Adipocyte (in vitro differentiated cells): ENCODE measurements around the gene DIAPH2.
A peak's percentile ranks its signal among the peaks of the same experiment; 100 is the strongest.

Source experiments
- DNase-seq: peaks from one replicate; pipeline ENCODE4 v3.0.0-alpha.2; 2015; ENCODE audit warnings: low read depth
- H3K27me3 ChIP-seq: replicated peaks from 2 replicates; pipeline ENCODE4 v1.7.0; 2013; ENCODE audit warnings: mild to moderate bottlenecking, low read length, moderate library complexity; ENCODE audit not compliant: control insufficient read depth, insufficient read depth
- H3K36me3 ChIP-seq: 2 replicates; pipeline ENCODE4 v1.7.0; 2013; ENCODE audit warnings: low read length, mild to moderate bottlenecking, moderate library complexity; ENCODE audit not compliant: control insufficient read depth, insufficient read depth, severe bottlenecking
- H3K4me1 ChIP-seq: 2 replicates; pipeline ENCODE4 v1.7.0; 2013; ENCODE audit warnings: mild to moderate bottlenecking, low read length, moderate library complexity; ENCODE audit not compliant: control insufficient read depth, insufficient read depth
- H3K4me3 ChIP-seq: 2 replicates; pipeline ENCODE4 v1.7.0; 2013; ENCODE audit warnings: mild to moderate bottlenecking, low read length, moderate library complexity
- H3K9ac ChIP-seq: 2 replicates; pipeline ENCODE4 v1.7.0; 2013; ENCODE audit warnings: mild to moderate bottlenecking, low read length, moderate library complexity
- H3K9me3 ChIP-seq: 2 replicates; pipeline ENCODE4 v1.7.0; 2013; ENCODE audit warnings: mild to moderate bottlenecking, low read length, moderate library complexity; ENCODE audit not compliant: control insufficient read depth

Gene DIAPH2

DNA sequence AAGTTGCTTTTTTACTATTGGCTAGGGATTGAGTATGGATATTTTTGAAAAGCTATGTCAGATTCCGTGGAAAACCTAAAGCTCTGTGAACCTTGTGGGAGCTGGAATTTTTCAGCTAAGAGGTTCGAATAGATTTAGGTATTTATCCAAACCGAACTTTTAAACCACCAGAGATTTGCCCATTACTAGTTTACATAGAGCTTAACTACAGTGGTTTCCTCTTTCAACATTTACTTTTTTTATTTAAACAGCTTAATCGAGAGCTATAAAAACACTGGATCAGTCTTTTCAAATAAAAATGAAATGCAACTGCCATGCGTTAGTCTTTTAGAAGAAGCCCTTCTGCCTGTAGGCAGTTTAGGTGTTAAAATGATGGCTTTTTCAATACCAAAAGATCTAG lies 576.0 kb downstream of the DIAPH2 start:
- H3K9me3 ChIP-seq: no peaks in the 10 kb centered on the region
- no peak for DNase-seq
- no peaks in the 10 kb centered on the region for H3K27me3 ChIP-seq
- no peaks in the 10 kb centered on the region for H3K36me3 ChIP-seq
- H3K4me1 ChIP-seq: no peaks in the 10 kb centered on the region
- no peak overlapping the region for H3K4me3 ChIP-seq
- H3K9ac ChIP-seq: no peak overlapping the region

DNA sequence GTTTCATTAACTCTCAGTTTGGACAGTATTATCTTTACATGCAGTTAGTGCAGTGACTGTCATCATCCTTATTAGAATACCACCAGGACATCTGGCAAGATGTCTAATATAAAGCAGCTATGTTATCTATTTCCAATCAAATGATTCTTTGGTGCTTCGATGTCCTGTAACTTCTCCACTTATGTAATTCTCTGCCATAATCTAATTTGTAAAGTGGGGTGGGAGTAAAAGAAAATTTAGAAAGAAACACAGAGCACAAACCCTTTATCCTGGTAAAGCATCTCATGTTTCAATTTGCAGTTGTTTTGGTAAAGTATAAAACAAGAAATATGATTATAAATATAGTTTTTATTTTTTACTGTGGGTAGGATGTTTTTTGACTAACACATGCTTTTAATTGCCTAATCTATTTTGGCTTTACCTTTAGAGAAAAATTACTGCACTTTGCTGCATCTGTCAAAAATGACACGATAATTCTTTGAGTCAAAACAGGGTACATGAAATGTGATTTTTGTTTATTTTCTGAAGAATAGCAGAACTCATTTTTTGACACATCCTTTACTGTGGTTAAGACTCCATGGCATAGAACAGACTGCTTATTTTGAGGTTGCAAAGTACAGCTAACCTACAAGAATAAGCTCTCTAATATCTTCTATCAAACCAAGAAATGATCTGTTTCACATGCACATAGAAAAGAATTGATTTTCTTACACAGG lies 581.9 kb downstream of the DIAPH2 start:
- Histone ChIP-seq H3K9ac (no peak overlapping the region), H3K27me3 (no peaks in the 10 kb centered on the region), H3K9me3 (no peaks in the 10 kb centered on the region), H3K36me3 (no peaks in the 10 kb centered on the region), H3K4me1 (peaks cover 15% of the 10 kb centered on the region), H3K4me3 (no peak overlapping the region)
- DNase-seq: peak; percentile 27

DNA sequence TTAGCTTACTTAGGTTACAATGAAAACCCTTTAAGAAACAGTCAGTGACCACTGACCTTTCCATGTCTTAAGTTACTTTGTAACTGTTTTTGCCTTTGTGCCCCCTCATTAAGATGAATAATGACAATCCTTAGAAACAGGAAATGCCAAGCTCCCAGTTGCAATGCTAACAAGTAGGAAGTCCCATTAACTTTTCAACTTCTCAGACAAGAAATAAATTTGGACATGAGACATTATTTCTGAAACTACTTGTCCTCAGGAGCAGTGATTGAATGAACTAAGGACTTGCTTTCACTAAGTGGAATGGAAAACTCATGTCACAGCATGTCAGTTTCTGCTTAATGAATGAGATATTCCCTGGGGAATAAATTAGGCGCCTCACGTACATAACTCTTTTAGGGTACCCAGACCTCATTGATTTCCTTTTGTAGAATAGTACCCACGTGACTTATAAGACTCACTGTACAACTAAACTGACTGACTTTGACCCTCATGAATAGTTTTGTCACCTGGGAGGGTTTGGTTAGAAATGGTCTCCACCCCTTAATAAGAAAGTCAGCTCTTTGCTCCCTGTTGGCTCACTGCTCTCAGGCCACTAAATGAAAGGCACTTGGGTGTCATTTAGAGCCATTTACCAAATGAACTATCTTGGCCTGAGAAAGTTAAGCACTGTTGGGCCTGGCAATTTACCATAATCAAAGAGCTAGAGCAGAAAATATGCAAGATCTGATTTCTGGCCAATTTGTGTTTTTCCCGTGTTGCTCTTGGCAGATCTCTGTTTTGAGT lies 582.9 kb downstream of the DIAPH2 start:
- H3K27me3 ChIP-seq: no peaks in the 10 kb centered on the region
- H3K9ac ChIP-seq: no peak overlapping the region
- no peak overlapping the region for H3K4me3 ChIP-seq

DNA sequence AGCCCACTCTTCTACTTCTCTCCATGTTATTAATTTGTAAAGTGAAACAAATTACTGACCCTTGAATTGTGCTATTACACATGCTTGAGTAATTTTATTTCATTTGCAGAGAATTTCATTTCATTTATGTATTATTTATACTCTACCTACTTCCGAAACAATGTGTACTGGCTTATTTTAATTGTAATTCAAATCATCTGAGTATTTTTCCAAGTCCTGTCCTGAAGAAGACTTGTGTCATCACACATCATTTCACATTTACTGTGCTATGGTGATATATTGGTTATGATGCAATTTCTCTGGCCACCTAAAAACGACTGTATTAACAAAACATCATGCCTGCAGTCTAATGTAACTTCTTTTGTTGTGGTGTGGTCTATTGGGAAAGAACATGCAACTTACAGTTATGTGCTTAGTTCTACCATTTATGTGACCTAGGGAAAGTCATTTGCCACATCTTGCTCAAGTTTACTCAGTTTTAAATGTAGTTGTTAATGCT lies 583.6 kb downstream of the DIAPH2 start:
- Histone ChIP-seq H3K9me3 (no peaks in the 10 kb centered on the region), H3K4me3 (no peak overlapping the region), H3K27me3 (no peaks in the 10 kb centered on the region), H3K36me3 (no peaks in the 10 kb centered on the region), H3K4me1 (peaks cover 15% of the 10 kb centered on the region), H3K9ac (no peak overlapping the region)
- peak; percentile 4 for DNase-seq

More for the DNA sequence above, 582.9 kb downstream of the DIAPH2 start:
- Histone ChIP-seq H3K9me3 (no peaks in the 10 kb centered on the region), H3K36me3 (no peaks in the 10 kb centered on the region), H3K4me1 (peaks cover 15% of the 10 kb centered on the region)
- DNase-seq: peak; percentile 18

DNA sequence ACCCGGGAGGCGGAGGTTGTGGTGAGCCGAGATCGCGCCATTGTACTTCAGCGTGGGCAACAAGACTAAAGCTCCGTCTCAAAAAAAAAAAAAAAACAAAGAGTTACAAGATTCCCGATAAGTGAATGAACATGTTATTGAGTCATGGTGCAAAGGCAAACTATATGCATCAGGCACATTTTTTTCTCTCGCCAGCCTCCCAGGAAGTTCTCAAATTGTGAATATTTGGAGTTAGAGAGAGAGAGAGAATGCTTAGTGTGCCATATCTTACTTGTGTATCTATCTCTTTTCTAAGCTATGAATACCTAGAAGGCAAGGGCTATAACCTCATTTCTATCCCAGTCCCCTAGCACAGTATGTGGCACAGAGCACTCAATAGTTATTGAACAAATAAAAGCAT lies 599.9 kb downstream of the DIAPH2 start:
- Histone ChIP-seq H3K4me3 (no peak overlapping the region), H3K4me1 (no peaks in the 10 kb centered on the region), H3K36me3 (no peaks in the 10 kb centered on the region), H3K27me3 (peaks cover 3% of the 10 kb centered on the region), H3K9me3 (no peaks in the 10 kb centered on the region), H3K9ac (no peak overlapping the region)
- DNase-seq: no peak

DNA sequence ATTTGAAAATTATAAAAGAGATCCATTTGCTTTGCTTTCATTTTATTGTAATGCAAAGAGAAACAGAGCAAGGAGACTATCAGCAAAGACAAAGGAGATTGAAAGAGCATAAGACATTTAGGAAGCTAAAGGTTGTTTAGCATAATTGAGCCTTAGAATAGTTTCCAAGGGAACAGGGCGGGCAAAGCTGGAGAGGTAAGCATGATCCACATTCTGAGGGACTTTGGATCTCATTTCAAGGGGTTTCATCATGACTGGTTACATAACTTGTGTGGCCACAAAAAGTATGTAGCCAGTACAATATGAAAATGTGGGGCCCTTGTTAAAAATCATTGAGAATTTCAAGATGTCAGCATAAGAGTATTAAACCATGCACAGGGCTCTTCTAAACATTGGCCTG lies 605.6 kb downstream of the DIAPH2 start:
- no peaks in the 10 kb centered on the region for H3K4me1 ChIP-seq
- H3K9ac ChIP-seq: no peak overlapping the region
- no peaks in the 10 kb centered on the region for H3K9me3 ChIP-seq
- peak; percentile 17 for DNase-seq
- no peaks in the 10 kb centered on the region for H3K36me3 ChIP-seq
- H3K4me3 ChIP-seq: no peak overlapping the region
- H3K27me3 ChIP-seq: no peaks in the 10 kb centered on the region

DNA sequence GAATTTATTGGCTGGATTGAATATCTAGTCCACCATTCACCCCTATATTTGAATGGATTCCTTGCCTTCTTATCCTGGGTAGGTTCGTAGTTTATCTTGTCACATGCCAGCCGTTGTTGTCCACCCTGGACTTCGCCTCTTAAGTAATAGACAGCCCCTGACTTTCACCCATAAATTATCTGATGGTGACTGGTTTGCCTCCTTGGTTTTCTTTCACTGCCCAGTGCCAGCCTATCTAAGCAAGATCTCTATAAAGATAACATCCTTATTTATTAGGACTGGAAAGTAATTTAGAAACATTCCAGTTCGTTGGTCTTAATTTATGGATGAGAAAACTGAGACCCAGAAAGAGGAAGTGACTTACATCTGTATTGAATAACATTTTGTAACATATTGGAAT lies 609.4 kb downstream of the DIAPH2 start:
- Histone ChIP-seq H3K36me3 (no peaks in the 10 kb centered on the region), H3K4me3 (no peak overlapping the region), H3K4me1 (no peaks in the 10 kb centered on the region), H3K27me3 (no peaks in the 10 kb centered on the region), H3K9me3 (no peaks in the 10 kb centered on the region), H3K9ac (no peak overlapping the region)
- no peak for DNase-seq

DNA sequence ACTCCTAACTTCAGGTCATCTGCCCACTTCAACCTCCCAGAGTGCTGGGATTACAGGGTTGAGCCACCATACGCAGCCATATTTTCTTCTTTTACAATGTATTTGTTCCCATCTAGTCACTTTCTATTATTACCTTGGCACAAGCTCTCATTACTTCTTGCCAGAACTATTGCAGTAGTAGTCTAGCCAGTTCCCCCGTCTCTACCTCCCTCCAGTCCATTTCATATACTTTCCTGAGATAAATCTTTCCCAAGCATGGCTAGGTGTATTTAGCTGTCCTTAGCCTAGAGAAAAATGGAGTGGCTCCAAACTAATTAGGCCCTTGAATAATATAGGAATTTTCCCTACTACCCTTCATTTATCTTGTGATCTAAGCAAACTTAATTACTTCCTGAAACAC lies 611.3 kb downstream of the DIAPH2 start:
- H3K4me1 ChIP-seq: no peaks in the 10 kb centered on the region
- H3K4me3 ChIP-seq: no peak overlapping the region

DNA sequence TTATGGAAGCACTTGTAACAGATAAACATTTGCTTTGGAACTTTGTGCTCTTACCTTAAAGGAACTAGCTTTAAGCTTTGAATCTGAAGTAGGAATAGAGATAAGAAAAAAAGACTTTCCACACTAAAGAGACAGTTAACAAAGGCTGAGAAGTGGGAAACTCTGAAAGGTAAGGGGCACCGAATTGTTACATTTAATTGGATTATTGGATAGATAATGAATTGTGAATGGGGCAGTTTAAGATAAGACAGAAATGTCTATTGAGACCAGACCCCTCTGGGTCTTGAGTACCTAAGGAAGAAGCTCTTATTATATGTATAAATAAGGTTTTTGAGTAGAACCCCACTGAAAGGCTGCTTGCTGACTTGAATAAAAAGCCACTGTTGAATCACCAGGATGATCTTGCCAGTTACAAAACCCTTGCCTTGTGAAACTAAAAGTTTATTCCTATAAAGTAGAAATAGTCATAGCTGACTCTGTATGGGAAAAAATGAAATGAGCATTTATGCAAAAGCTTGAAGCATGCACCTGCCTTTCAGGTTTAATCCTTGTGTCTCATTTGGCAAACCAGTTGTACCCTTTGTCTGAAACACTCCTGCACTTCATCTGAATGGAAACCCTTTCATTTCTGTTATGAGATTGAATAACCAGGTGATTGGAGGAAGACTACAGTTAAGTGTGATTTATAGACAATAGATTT lies 622.3 kb downstream of the DIAPH2 start:
- H3K36me3 ChIP-seq: no peaks in the 10 kb centered on the region
- DNase-seq: no peak
- no peak overlapping the region for H3K4me3 ChIP-seq
- H3K9ac ChIP-seq: no peak overlapping the region
- H3K9me3 ChIP-seq: peaks cover 4% of the 10 kb centered on the region
- H3K4me1 ChIP-seq: no peaks in the 10 kb centered on the region
- H3K27me3 ChIP-seq: peaks cover 6% of the 10 kb centered on the region

More for the DNA sequence above, 611.3 kb downstream of the DIAPH2 start:
- no peaks in the 10 kb centered on the region for H3K27me3 ChIP-seq
- H3K9ac ChIP-seq: no peak overlapping the region
- H3K9me3 ChIP-seq: no peaks in the 10 kb centered on the region
- H3K36me3 ChIP-seq: no peaks in the 10 kb centered on the region
- DNase-seq: no peak

DNA sequence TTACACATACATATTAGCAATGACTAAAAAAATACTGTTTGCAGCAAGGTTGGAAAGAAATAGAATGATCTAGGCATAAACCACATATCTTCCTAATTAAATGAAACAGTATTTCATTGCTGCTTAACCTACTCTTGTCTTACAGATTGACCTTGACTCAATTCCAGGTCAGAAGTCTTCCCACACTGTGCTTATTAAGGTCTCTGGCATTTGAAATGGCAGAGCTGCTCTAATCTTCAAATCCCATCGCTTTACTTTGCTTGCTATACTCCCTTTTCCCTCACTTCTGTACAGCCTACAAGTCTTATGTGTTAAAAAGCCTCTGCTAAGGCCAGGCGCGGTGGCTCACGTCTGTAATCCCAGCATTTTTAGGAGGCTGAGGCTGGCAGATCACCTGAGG lies 623.5 kb downstream of the DIAPH2 start:
- peaks cover 6% of the 10 kb centered on the region for H3K27me3 ChIP-seq

DNA sequence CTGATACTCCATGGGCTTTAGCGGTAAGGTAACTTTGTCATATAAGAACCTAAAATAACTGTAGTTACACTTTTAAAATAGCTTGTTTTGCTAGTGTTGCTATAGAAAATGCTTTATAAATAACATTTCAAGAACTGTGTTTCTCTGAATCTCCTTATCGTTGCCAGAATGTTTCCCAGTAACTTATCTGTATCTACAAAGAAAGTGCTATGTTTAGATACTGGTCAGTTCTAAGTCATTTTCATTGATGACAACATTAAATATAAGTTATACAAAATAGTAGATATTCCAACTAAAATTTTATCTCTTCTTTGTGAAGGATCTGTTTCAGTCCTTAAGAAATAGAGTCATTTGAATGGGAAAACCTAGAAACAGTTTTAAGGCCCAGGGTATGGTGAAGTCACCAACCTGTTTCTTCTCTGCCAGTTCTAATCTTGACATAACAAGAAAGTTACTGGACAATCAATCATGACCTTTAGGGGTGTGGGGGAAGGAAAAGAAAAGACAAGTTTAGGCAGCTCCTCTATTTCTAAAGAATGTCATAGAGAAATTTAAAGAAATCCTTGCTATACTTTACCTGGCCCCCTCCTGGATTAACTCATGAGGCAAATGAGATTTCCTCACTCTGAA lies 625.0 kb downstream of the DIAPH2 start:
- Histone ChIP-seq H3K4me1 (no peaks in the 10 kb centered on the region), H3K9ac (no peak overlapping the region), H3K36me3 (no peaks in the 10 kb centered on the region), H3K4me3 (no peak overlapping the region), H3K27me3 (peaks cover 6% of the 10 kb centered on the region), H3K9me3 (peaks cover 4% of the 10 kb centered on the region)
- DNase-seq: no peak

More for the DNA sequence above, 623.5 kb downstream of the DIAPH2 start:
- H3K4me1 ChIP-seq: no peaks in the 10 kb centered on the region
- no peaks in the 10 kb centered on the region for H3K36me3 ChIP-seq
- H3K9me3 ChIP-seq: peaks cover 4% of the 10 kb centered on the region
- H3K9ac ChIP-seq: no peak overlapping the region
- peak; percentile 48 for DNase-seq
- no peak overlapping the region for H3K4me3 ChIP-seq
